ENCODE results near the gene SKAP2.

DNA sequence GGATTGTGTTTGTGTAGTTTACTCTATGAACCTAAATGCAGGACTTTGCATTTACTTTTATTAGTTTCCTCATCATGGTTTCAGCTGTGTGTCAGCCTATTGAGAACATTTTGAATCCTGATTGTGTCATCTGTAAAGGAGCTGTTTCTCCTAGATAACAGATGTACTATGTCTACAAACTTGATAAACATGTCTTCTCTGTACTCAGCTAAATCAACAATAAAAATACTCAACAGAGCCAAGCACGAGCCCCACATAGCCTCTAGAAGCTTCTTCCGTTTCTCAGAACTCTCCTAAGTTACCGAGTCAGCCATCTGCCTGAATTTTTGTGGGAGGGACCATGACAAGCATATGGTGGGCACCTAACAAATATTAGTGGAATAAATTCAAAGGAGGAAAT is 234.7 kb downstream of the SKAP2 start:
- TF ChIP-seq POLR2A (IDR thresholded peaks at IDR 0.05; ENCODE audit: low read depth, low read length) (no peak), POLR2AphosphoS5 (IDR thresholded peaks at IDR 0.05; ENCODE audit: low read depth, low read length) (no peak)
